Measurements from ENCODE around the gene FUT4.

FUT4 gene

DNA sequence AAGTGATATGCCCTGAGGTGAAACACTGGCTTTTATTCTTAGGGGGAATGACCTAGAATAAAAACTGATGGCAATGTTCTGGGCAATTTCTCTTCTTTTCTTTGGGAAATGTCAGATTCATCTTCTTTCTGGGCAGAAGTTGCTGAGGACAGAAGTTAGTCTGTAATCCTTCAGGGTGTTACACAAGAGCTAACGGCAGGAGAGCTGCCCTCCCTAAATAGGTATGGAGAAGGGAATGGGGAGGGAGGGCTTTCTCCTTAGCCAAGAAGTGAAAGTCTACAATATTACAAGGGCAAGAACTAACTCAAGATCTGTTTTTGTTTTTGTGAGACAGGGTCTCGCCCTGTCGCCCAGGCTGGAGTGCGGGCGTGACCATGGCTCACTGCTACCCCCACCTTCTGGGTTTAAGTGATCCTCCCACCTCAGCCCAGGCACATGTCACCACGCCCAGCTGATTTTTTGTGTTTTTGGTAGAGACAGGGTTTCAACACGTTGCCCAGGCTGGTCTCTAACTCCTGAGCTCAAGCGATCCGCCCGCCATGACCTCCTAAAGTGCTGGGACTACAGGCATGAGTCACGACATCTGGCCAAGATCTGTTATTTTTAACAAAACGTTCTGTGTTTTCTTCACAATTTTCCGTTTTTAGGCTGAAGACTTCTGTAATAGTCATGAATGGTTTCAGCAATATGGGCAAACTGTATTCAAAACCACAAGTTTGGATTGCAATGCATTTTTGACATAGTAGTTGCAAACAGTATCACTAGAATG is 30.7 kb downstream of the FUT4 start:
- TF ChIP-seq, protein P1, sequence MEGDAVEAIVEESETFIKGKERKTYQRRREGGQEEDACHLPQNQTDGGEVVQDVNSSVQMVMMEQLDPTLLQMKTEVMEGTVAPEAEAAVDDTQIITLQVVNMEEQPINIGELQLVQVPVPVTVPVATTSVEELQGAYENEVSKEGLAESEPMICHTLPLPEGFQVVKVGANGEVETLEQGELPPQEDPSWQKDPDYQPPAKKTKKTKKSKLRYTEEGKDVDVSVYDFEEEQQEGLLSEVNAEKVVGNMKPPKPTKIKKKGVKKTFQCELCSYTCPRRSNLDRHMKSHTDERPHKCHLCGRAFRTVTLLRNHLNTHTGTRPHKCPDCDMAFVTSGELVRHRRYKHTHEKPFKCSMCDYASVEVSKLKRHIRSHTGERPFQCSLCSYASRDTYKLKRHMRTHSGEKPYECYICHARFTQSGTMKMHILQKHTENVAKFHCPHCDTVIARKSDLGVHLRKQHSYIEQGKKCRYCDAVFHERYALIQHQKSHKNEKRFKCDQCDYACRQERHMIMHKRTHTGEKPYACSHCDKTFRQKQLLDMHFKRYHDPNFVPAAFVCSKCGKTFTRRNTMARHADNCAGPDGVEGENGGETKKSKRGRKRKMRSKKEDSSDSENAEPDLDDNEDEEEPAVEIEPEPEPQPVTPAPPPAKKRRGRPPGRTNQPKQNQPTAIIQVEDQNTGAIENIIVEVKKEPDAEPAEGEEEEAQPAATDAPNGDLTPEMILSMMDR (IDR thresholded peaks at IDR 0.05; ENCODE audit: control extremely low read depth, extremely low read depth, low read depth, missing control alignments) = no peak
- POLR2A ChIA-PET = no interaction called here
- CTCF ChIA-PET = interaction anchor here (1.1 kb wide), 1 partner anchor 19 kb away, joined by 3 read pairs; no protein-coding TSS in a partner anchor
- no peak for DNase-seq (ENCODE audit: extremely low spot score)

DNA sequence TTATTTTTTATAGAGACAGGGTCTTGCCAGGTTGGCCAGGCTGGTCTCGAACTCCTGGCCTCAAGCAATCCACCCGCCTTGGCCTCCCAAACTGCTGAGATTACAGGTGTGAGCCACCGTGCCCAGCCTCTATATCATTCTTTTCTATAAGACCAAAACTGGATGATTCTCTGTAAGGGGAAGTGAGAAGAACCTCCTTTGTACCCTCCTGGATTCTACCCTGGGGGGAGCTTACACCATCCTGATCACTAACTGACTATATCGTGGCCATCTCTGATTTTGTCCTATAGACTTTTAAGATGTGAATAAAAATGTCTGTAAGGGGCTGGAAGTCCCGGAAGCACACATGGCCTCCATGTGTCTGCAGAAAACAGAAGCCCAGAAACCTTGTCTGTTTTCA is 32.6 kb downstream of the FUT4 start:
- ChIA-PET CTCF (no interaction called here), POLR2A (no interaction called here)
- DNase-seq (ENCODE audit: extremely low spot score) = no peak
- TF ChIP-seq, protein P1 (IDR thresholded peaks at IDR 0.05; ENCODE audit: control extremely low read depth, extremely low read depth, low read depth, missing control alignments) = no peak

GRCh38 chr11:94577841-94578240 is 34.1 kb downstream of the FUT4 start:
- CTCF ChIA-PET = interaction anchor here (1.2 to 2.8 kb wide), 2 partner anchors 10 to 19 kb away, joined by 3 to 13 read pairs; no protein-coding TSS in a partner anchor
- TF ChIP-seq, protein P1 (IDR thresholded peaks at IDR 0.05; ENCODE audit: control extremely low read depth, extremely low read depth, low read depth, missing control alignments) = no peak
- POLR2A ChIA-PET = no interaction called here

DNA sequence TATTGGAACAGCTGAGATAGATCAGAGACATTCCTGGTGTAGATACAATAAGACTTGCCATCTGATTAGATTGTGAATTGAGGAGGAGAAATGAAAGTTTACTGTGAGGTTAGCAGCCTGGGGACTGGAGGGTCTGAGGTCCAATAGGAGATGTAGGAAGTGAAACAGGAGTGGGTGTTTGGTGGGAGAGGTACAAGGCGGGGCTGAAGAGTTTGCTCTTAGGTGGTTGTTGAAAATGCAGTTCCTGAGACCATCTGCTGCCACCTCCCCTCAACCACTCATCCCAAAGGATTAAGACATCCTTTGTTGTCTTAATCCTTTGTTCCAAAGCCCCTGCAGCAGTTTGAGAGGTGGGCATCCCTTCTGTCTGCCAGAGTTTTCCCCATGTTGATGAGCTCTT is 38.2 kb downstream of the FUT4 start:
- DNase-seq (ENCODE audit: extremely low spot score) = peak; percentile 61
- ChIA-PET CTCF (interaction anchor here (0.8 to 2.8 kb wide), 5 partner anchors 11 to 66 kb away, joined by 4 to 9 read pairs (median 4); no protein-coding TSS in a partner anchor), POLR2A (no interaction called here)
- TF ChIP-seq, protein P1 (IDR thresholded peaks at IDR 0.05; ENCODE audit: control extremely low read depth, extremely low read depth, low read depth, missing control alignments) = no peak

More at GRCh38 chr11:94577841-94578240, 34.1 kb downstream of the FUT4 start:
- no peak for DNase-seq (ENCODE audit: extremely low spot score)

GRCh38 chr11:94583213-94583865 is 39.6 kb downstream of the FUT4 start:
- no peak for DNase-seq (ENCODE audit: extremely low spot score)

DNA sequence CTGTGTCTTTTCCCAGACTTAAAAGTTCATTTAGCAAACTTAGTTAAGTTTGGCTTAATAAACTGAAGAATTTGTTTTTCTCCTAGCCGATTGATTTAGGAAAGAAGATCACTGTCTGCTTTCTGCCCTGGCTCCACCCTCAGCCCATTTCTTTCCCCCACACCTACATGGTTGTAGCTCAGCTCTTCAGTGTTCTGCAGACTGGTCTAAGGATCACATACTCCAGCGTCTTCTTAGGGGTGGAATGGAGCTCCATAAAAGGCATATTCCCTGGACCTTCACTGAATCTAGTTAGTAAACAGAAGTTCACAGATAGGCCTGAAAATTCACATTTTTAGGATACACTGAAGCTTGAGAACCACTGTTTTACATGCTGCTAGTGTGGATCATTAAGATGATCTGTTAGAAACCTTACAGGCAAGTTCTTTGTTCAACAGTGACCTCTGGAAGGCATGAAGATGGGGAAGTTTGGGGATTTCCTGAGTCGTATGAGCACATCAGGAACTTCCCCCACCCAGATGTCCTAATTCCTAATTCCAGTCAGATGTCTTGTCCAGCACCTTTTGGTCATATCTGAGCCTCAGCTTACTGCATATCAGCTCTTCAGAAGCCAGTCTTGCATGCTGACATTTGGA is 40.3 kb downstream of the FUT4 start:
- peak; percentile 31 for DNase-seq (ENCODE audit: extremely low spot score)

More at GRCh38 chr11:94583213-94583865, 39.6 kb downstream of the FUT4 start:
- TF ChIP-seq, protein P1 (IDR thresholded peaks at IDR 0.05; ENCODE audit: control extremely low read depth, extremely low read depth, low read depth, missing control alignments) = no peak
- ChIA-PET CTCF (interaction anchor here (0.9 to 2.8 kb wide), 4 partner anchors 19 to 62 kb away, joined by 3 to 9 read pairs (median 4); no protein-coding TSS in a partner anchor), POLR2A (no interaction called here)

More for the DNA sequence above, 40.3 kb downstream of the FUT4 start:
- POLR2A ChIA-PET = no interaction called here
- CTCF ChIA-PET = interaction anchor here (0.7 to 2.8 kb wide), 5 partner anchors 13 to 63 kb away, joined by 3 to 9 read pairs (median 4); no protein-coding TSS in a partner anchor
- TF ChIP-seq, protein P1 (IDR thresholded peaks at IDR 0.05; ENCODE audit: control extremely low read depth, extremely low read depth, low read depth, missing control alignments) = no peak
